Neural progenitor cell (in vitro differentiated cells): ENCODE measurements around the gene PCSK1N. TPM values are rescaled to one million over a fixed set of nuclear protein-coding genes. Genes with fewer than 3 reads are reported as not detected.

Experiments
- DNase-seq: peaks from one replicate; pipeline ENCODE4 v3.0.0-alpha.2; 2016; ENCODE audit warnings: low spot score
- H2AFZ ChIP-seq: fragments of 200-600 bp; sonication (generic); replicated peaks from 2 replicates; pipeline ENCODE4 v1.6.1; 2016; ENCODE audit warnings: antibody characterized with exemption
- H3F3A ChIP-seq: fragments of 200-600 bp; sonication (generic); 2 replicates; pipeline ENCODE4 v1.6.1; 2016; ENCODE audit warnings: antibody characterized with exemption, low read depth
- H3K27ac ChIP-seq: fragments of 200-600 bp; sonication (generic); 2 replicates; pipeline ENCODE4 v1.5.1; 2016; ENCODE audit warnings: mild to moderate bottlenecking
- H3K27me3 ChIP-seq: fragments of 200-600 bp; sonication (generic); 2 replicates; pipeline ENCODE4 v1.6.1; 2016; ENCODE audit warnings: mild to moderate bottlenecking, moderate library complexity
- H3K36me3 ChIP-seq: fragments of 200-600 bp; sonication (generic); 2 replicates; pipeline ENCODE4 v1.5.1; 2016
- H3K4me1 ChIP-seq: fragments of 200-600 bp; sonication (generic); 2 replicates; pipeline ENCODE4 v1.6.1; 2016; ENCODE audit warnings: mixed run types
- H3K4me2 ChIP-seq: fragments of 200-600 bp; sonication (generic); 2 replicates; pipeline ENCODE4 v1.6.1; 2016
- H3K4me3 ChIP-seq: fragments of 200-600 bp; sonication (generic); 2 replicates; pipeline ENCODE4 v1.5.1; 2016
- H3K79me2 ChIP-seq: fragments of 200-600 bp; sonication (generic); 2 replicates; pipeline ENCODE4 v1.6.1; 2016; ENCODE audit warnings: low read depth
- H3K9ac ChIP-seq: fragments of 200-600 bp; sonication (generic); 2 replicates; pipeline ENCODE4 v1.6.1; 2016
- H3K9me3 ChIP-seq: fragments of 200-600 bp; sonication (generic); 2 replicates; pipeline ENCODE4 v1.5.1; 2016; ENCODE audit warnings: low read depth
- H4K20me1 ChIP-seq: fragments of 200-600 bp; sonication (generic); 2 replicates; pipeline ENCODE4 v1.6.1; 2016; ENCODE audit warnings: low read depth
- H3K27ac Mint-ChIP-seq: 3 replicates; pipeline ENCODE4 v1.8.0; 2021; ENCODE audit warnings: mixed read lengths
- H3K27me3 Mint-ChIP-seq: 2 replicates; pipeline ENCODE4 v1.8.0; 2022; ENCODE audit warnings: low read depth, mild to moderate bottlenecking, inconsistent platforms, moderate library complexity, mixed read lengths; ENCODE audit not compliant: insufficient read depth
- H3K36me3 Mint-ChIP-seq: 3 replicates; pipeline ENCODE4 v1.8.0; 2021; ENCODE audit warnings: mixed read lengths
- H3K4me1 Mint-ChIP-seq: 3 replicates; pipeline ENCODE4 v1.8.0; 2021; ENCODE audit warnings: mixed read lengths
- H3K4me3 Mint-ChIP-seq: 3 replicates; pipeline ENCODE4 v1.8.0; 2021; ENCODE audit warnings: mild to moderate bottlenecking, moderate library complexity, mixed read lengths
- H3K9me3 Mint-ChIP-seq: 3 replicates; pipeline ENCODE4 v1.8.0; 2020; ENCODE audit warnings: mixed read lengths
- CTCF ChIP-seq: fragments of 200-600 bp; sonication (generic); IDR thresholded peaks from 2 replicates; pipeline ENCODE4 v1.5.1; 2017; ENCODE audit warnings: antibody characterized with exemption, mild to moderate bottlenecking
- EZH2 ChIP-seq: fragments of 200-600 bp; sonication (generic); IDR thresholded peaks from 2 replicates; pipeline ENCODE4 v1.6.1; 2017; ENCODE audit warnings: antibody characterized with exemption, mild to moderate bottlenecking, moderate library complexity
- EZH2phosphoT487 ChIP-seq: fragments of 200-600 bp; sonication (generic); IDR thresholded peaks from 2 replicates; pipeline ENCODE4 v1.6.1; 2017; ENCODE audit warnings: antibody characterized with exemption
- total RNA-seq: library from RNA; depleted of rRNA; stranded (reverse); fragments of >200 nt; gene quantifications from 2 replicates; pipeline ENCODE4 v1.2.3, GENCODE V29; 2015; ENCODE audit warnings: low replicate concordance

The PCSK1N gene
- total RNA-seq, 1 donor from 2014 or later = not detected

- Mint-ChIP-seq H3K27ac (no peak overlapping the region), H3K9me3 (peaks cover 16% of the 10 kb centered on the region), H3K4me3 (no peak overlapping the region), H3K4me1 (peaks cover 4% of the 10 kb centered on the region), H3K27me3 (peaks cover 7% of the 10 kb centered on the region), H3K36me3 (no peaks in the 10 kb centered on the region)
- Histone ChIP-seq H3K4me1 (no peaks in the 10 kb centered on the region), H3K9ac (no peak overlapping the region), H3K9me3 (no peaks in the 10 kb centered on the region), H3K27ac (no peak overlapping the region), H3K36me3 (no peaks in the 10 kb centered on the region), H3K4me2 (no peak overlapping the region), H3K4me3 (no peak overlapping the region), H2AFZ (no peak overlapping the region), H4K20me1 (no peaks in the 10 kb centered on the region), H3K79me2 (no peaks in the 10 kb centered on the region), H3F3A (no peaks in the 10 kb centered on the region), H3K27me3 (no peaks in the 10 kb centered on the region)
- no peak for DNase-seq
- TF ChIP-seq EZH2 = no peak
- no peak for TF ChIP-seq EZH2phosphoT487
- no peak for TF ChIP-seq CTCF
These were observed 45.8 kb downstream of the PCSK1N start for GRCh38 chrX:48789366-48790220.

GRCh38 chrX:48787505-48788443 is 47.6 kb downstream of the PCSK1N start:
- H3K27me3 ChIP-seq = no peaks in the 10 kb centered on the region
- no peak for DNase-seq
- Mint-ChIP-seq H3K4me3 (no peak overlapping the region), H3K9me3 (peaks cover 12% of the 10 kb centered on the region), H3K36me3 (no peaks in the 10 kb centered on the region), H3K4me1 (no peaks in the 10 kb centered on the region), H3K27ac (no peak overlapping the region), H3K27me3 (peaks cover 2% of the 10 kb centered on the region)
- no peaks in the 10 kb centered on the region for H3K9me3 ChIP-seq
- H3K9ac ChIP-seq = no peak overlapping the region
- no peaks in the 10 kb centered on the region for H4K20me1 ChIP-seq
- H3K4me1 ChIP-seq = no peaks in the 10 kb centered on the region
- H3K4me3 ChIP-seq = no peak overlapping the region
- H2AFZ ChIP-seq = no peak overlapping the region
- H3K36me3 ChIP-seq = no peaks in the 10 kb centered on the region
- TF ChIP-seq CTCF (no peak), EZH2 (no peak), EZH2phosphoT487 (no peak)
- no peaks in the 10 kb centered on the region for H3F3A ChIP-seq
- no peaks in the 10 kb centered on the region for H3K79me2 ChIP-seq
- H3K4me2 ChIP-seq = no peak overlapping the region
- H3K27ac ChIP-seq = no peak overlapping the region

- Histone ChIP-seq H3K9me3 (no peaks in the 10 kb centered on the region), H3K36me3 (no peaks in the 10 kb centered on the region), H3F3A (no peaks in the 10 kb centered on the region), H3K79me2 (no peaks in the 10 kb centered on the region), H3K4me3 (no peak overlapping the region), H3K9ac (no peak overlapping the region), H4K20me1 (no peaks in the 10 kb centered on the region), H3K4me2 (no peak overlapping the region), H2AFZ (no peak overlapping the region), H3K4me1 (no peaks in the 10 kb centered on the region), H3K27ac (no peak overlapping the region), H3K27me3 (no peaks in the 10 kb centered on the region)
- H3K27ac Mint-ChIP-seq = peak overlapping the region; percentile 5
- TF ChIP-seq EZH2phosphoT487 = no peak
- no peak for TF ChIP-seq EZH2
- no peak for TF ChIP-seq CTCF
- peaks cover 2% of the 10 kb centered on the region for H3K27me3 Mint-ChIP-seq
- peaks cover 12% of the 10 kb centered on the region for H3K9me3 Mint-ChIP-seq
- H3K36me3 Mint-ChIP-seq = no peaks in the 10 kb centered on the region
- DNase-seq = no peak
- no peak overlapping the region for H3K4me3 Mint-ChIP-seq
- no peaks in the 10 kb centered on the region for H3K4me1 Mint-ChIP-seq
These were observed 48.4 kb downstream of the PCSK1N start for GRCh38 chrX:48786825-48787504.
